Measurements from ENCODE around the gene MRPS35. TPM values are rescaled to one million over a fixed set of nuclear protein-coding genes. Genes with fewer than 3 reads are reported as not detected.

MRPS35 gene
- total RNA-seq = 42.2 and 55.7 TPM in 2 replicates

- peak within 1 kb of the TSS; percentile 98 for H3K4me3 ChIP-seq (ENCODE audit: low read depth, low read length)
- TF ChIP-seq, protein P1, sequence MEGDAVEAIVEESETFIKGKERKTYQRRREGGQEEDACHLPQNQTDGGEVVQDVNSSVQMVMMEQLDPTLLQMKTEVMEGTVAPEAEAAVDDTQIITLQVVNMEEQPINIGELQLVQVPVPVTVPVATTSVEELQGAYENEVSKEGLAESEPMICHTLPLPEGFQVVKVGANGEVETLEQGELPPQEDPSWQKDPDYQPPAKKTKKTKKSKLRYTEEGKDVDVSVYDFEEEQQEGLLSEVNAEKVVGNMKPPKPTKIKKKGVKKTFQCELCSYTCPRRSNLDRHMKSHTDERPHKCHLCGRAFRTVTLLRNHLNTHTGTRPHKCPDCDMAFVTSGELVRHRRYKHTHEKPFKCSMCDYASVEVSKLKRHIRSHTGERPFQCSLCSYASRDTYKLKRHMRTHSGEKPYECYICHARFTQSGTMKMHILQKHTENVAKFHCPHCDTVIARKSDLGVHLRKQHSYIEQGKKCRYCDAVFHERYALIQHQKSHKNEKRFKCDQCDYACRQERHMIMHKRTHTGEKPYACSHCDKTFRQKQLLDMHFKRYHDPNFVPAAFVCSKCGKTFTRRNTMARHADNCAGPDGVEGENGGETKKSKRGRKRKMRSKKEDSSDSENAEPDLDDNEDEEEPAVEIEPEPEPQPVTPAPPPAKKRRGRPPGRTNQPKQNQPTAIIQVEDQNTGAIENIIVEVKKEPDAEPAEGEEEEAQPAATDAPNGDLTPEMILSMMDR (IDR thresholded peaks at IDR 0.05; ENCODE audit: insufficient read depth, low read depth, low read length) = no peak
- DNase-seq (ENCODE audit: low read depth) = peak; percentile 94
Observed at GRCh38 chr12:27710592-27711316, at the start of gene MRPS35. MRPS35 (plus strand) TSS chr12:27710832; CDS start chr12:27710844, 12 bp downstream.

GRCh38 chr12:27665704-27666103 is 44.9 kb upstream of the MRPS35 start:
- no peak overlapping the region for H3K4me3 ChIP-seq (ENCODE audit: low read depth, low read length)
- DNase-seq (ENCODE audit: low read depth) = no peak

GRCh38 chr12:27666510-27666909 is 44.1 kb upstream of the MRPS35 start:
- TF ChIP-seq, protein P1 (IDR thresholded peaks at IDR 0.05; ENCODE audit: insufficient read depth, low read depth, low read length) = no peak
- DNase-seq (ENCODE audit: low read depth) = no peak
- no peak overlapping the region for H3K4me3 ChIP-seq (ENCODE audit: low read depth, low read length)

More at GRCh38 chr12:27665704-27666103, 44.9 kb upstream of the MRPS35 start:
- TF ChIP-seq, protein P1 (IDR thresholded peaks at IDR 0.05; ENCODE audit: insufficient read depth, low read depth, low read length) = no peak

DNA sequence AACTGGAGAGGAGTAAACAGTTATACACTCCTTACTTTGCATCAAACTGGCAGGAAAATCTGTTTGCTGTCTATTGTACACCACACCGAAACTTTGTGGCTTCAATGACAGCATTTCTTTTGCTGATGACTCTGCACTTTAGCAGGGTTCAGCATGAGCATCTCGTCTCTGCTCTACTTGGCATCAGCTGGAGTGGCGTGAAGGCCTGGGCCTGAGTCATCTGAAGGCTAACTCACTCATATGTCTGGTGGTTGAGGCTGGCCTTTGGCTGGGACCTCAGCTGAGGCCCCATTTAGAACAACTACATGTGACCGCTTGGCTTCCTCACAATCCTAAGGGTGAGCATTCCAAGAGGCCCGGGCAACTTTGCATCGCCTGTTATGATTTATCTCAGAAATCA is 43.1 kb upstream of the MRPS35 start:
- H3K4me3 ChIP-seq (ENCODE audit: low read depth, low read length) = no peak overlapping the region
- peak; percentile 4 for DNase-seq (ENCODE audit: low read depth)
- TF ChIP-seq, protein P1 (IDR thresholded peaks at IDR 0.05; ENCODE audit: insufficient read depth, low read depth, low read length) = no peak

- DNase-seq (ENCODE audit: low read depth) = no peak
- H3K4me3 ChIP-seq (ENCODE audit: low read depth, low read length) = no peak overlapping the region
- TF ChIP-seq, protein P1 (IDR thresholded peaks at IDR 0.05; ENCODE audit: insufficient read depth, low read depth, low read length) = no peak
Observed at GRCh38 chr12:27672051-27672450, 38.6 kb upstream of the MRPS35 start.

DNA sequence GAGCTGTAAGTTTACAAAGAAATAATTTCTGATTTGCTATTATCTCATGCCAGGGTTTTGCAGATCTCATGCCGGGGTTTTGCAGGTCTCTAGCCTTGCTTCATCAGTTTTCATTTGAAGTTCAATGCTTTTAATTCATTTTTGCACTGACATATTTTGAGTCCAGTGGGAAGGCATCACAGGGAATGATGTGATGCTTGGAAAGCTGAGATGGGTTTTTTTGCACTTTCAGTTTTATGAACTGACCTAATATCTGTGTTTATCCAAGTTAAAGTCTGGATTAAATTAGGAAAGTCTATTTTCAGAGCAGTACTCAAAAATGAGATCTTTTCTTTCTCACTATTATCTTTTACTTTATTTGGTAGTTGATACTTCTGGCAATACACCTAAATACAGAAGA is 38.0 kb upstream of the MRPS35 start:
- no peak overlapping the region for H3K4me3 ChIP-seq (ENCODE audit: low read depth, low read length)
- no peak for DNase-seq (ENCODE audit: low read depth)
- TF ChIP-seq, protein P1 (IDR thresholded peaks at IDR 0.05; ENCODE audit: insufficient read depth, low read depth, low read length) = no peak

Data from fibroblast of villous mesenchyme (primary cell).